Measurements from ENCODE around the gene SUSD3.

Gene SUSD3

DNA sequence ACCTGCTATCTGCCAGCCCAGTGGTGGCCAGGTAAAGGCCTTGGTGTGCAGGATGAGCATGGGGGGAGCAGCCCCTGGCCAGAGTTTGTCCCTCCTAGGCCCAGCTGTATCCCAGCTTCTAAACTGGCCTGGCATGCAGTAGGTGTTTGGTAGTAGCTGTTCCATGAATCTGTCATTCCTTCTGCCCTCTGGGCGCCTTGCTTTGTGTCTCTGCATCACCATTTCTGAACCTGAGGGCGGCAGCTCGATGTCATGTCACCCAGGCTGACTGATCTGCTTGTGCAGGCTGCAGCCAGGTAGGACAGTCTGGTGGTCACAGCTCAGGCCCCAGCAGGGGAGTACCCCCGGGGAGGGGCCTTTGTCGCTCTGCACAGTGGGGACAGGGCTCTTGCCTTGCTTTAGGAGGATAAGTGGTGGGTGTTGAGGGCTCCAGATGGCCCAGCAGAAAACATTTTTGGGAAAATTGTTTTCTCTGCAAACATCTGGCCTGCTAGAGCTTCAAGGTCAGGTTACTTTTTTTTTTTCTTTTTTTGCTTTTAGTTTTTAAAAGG is 4.6 kb upstream of the SUSD3 start:
- no peak for DNase-seq

DNA sequence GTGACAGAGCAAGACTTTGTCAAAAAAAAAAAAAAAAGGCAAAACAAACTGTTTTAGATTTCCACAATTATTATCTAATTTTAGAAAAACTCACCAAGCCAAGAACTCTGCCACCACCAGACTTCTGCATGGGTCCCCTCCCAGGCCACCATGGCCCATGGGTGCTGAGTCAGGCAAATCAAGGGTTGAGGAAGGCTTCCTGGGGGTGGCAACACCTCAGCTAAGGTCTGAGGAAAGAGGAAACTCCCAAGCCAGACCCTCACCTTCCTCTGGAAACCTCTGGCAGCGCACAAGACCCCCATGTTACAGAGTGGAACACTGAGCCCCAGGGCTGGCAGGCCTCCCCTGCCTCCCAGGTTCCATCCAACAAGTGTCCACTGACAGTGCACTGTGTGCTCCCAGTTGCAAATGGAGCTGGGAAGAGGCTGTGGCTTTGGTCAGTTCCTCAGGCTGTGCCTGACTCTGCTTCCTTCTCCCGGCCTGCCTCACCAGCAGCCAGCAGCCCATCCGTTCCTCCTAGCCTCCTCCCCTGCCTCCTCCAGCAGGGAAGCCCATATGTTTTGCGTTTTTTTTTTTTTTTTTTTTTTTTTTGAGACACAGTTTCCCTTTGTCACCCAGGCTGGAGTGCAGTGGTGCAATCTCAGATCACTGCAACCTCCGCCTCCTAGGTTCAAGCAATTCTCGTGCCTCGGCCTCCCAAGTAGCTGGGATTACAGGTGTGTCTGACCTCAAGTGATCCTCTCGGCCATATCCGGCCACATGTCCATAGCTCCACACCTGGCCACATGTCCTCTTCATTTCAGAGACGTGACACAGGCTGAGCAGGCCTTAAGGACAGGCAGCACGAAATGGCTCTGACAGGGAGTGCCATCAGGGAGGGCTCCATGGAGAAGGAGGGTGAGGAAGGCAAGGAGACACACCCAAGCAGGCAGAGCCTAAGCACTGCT is 3.5 kb upstream of the SUSD3 start:
- DNase-seq, result peak; percentile 39

DNA sequence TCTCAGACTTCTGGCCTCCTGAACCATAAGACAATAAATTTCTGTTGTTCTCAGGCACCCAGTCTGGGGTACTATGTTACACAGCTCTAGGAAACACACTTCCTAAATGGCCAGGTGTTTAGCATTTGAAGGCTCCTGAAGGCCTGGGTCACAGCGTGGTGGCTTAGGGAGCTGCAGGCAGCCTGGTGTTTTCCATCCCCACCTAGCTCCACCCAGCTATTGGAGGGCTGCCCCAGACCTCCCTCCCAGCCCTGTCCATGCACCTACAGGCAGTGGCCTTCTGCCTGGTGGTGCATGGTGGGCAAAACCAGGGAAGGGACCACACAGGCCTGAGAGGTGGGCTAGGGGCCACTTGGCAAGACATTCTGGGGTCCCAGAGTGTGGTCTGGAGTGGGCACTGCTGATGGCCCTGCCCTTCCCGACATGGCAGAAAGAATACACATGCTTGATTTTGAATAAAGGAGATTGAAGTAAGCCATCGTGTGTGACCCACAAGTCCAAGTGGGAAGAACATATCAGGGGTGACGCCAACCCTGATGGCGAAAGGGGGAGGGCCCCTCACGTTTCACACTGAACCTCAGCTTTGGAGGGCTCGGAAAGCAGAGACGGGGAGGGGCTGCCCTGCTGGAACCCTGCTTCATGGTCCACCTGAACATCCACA is 1.3 kb upstream of the SUSD3 start:
- DNase-seq, result no peak

DNA sequence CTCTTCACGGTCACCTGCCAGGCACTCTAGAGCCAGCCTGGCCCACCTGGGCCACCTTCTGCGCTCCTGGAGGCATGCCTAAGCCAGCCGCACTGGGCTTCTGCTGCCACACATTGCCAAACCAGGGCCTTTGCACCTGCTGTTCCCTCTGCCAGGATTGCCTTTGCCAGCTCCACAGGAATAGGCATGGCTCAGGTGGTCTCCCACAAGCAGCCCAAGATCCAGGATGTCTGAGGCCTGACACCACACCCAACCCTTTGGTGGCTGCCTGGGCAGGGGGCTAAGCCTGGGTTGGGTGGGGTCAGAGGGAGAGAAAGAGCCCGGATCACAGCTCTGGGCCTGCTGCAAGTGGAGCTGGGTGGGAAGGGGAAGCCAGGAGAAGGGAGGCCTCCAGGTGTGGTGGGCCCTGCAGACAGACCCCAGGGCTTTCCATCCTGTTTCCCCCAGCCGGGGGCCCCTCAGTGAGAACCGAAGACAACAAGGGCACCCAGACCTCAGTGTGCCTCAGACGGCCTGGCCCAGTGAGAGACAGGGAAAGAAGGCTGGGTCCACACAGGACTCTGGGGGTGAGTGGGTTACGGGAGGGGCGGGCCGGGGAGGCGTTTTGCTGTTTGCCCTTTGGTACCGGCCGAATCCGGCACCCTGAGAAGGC is 672 bp upstream of the SUSD3 start:
- DNase-seq, result no peak

DNA sequence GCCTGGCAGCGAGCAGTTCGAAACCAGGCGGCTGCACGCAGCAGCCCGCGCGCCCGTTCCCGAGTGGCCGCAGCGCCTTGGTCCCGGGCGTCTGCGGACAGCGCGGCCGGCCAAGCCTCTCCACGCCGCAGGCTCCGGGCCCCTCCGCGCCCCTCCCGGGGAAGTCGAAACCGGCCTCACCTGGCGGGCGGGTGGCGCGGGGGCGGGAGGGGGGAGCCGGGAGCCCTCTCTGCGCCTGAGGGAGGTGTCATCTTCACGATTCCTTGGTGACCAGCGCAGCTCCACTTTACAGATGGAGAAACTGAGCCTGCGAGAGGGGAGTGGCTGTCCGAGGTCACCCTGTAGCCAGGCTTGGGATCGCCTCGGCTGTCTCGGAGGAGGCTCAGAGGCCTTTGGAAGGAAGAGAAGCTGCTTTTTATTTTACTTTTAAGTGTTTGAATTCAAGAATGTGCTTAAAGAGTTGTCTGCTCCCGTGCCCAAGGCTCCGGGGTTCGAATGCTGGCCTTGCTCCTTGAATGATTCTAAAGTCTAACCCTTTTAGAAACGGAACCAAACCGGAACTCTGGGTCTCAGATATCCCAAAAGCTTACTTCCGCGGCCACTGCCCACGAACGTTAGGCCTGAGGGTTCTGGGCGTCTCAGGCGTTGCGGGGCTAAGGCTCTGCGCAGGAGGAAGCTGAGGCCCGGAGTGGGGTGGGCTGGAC is 662 bp downstream of the SUSD3 start:
- DNase-seq, result no peak

DNA sequence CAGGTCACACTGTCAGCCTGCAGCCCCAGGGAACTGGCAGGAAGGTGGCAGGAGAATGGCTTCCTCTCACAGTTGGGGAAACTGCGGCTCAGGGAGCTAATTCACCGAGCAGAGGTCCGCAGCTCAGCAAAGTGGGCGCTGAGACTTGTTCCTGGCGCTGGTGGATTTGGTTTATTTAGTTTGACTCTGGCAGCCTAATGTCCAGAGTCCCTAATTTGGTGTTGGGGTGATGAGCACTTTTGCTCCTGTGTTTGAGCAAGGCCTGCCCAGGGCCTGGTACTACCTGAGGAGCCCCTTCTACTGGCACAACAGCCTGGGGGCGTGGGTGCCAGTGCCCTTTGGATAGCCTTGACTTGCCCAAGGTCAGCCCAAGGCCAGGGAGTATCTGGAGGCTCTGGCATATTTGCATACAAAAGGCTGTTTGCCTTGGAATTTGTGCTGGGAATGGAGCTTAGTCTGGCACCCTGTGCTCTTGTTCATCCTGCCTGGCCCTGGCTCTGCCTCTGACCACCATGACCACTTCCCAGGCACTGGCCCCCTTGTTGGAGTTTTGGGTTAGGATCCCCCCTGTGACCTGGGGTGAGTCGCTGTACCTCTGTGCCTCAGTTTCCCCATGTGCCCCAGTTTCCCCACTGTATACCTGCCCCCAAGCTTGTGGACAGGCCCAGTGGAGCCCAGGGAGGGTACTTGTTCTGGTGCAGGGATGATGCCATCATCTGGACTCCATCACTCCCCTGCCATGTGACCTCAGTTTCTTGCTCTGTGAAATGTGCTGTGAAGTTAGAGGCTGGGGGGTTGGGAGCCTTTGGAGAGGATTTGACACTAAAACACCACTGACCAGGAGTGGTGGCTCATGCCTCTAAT is 1.4 kb downstream of the SUSD3 start:
- DNase-seq, result no peak

DNA sequence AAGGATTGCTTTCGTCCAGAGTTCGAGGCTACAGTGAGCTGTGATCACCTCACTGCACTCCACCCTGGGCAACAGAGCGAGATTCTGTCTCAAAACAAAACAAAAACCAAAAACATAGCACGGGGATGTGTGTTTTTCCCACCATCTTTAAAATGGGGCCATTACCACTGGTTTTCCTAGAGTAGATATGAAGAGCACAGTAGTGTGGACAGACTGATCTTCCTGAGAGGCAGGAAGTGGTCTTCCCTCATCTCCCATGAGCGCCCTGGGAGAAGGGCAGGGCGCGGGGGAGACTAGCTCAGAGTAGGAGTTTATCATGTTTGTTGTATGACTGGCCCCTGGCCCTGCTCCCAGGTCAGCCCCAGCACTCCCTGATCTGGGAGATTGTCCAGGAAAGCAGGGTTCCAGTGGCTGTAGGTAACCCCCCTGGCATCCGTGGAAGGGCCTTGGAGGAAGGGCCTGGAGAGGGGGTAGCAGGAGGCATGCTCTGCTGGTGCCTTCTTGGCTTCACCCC is 2.3 kb downstream of the SUSD3 start:
- no peak for DNase-seq

DNA sequence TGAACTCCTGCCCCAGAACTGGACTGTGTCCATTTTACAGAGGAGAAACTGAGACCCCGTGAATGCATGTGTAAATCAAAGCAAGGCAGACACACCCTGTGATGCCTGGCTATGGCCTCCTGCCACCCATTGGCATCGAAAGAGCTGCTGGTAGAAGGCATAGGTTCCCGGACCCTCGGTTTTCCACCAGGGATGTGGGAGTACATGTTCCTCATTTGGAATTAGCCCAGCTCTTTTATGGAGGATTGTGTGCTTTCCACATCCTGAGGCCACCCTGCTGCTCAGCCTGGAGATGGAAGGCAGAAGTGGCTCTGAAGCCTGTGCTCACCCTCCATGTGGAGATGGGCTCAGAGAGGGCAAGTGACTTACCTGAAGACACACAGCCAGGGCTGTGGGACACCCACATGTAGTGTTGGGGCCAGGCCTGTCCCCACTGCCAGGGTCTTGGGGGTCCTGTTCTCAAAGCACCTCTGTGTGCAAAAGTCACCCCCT is 2.8 kb downstream of the SUSD3 start:
- no peak for DNase-seq

DNA sequence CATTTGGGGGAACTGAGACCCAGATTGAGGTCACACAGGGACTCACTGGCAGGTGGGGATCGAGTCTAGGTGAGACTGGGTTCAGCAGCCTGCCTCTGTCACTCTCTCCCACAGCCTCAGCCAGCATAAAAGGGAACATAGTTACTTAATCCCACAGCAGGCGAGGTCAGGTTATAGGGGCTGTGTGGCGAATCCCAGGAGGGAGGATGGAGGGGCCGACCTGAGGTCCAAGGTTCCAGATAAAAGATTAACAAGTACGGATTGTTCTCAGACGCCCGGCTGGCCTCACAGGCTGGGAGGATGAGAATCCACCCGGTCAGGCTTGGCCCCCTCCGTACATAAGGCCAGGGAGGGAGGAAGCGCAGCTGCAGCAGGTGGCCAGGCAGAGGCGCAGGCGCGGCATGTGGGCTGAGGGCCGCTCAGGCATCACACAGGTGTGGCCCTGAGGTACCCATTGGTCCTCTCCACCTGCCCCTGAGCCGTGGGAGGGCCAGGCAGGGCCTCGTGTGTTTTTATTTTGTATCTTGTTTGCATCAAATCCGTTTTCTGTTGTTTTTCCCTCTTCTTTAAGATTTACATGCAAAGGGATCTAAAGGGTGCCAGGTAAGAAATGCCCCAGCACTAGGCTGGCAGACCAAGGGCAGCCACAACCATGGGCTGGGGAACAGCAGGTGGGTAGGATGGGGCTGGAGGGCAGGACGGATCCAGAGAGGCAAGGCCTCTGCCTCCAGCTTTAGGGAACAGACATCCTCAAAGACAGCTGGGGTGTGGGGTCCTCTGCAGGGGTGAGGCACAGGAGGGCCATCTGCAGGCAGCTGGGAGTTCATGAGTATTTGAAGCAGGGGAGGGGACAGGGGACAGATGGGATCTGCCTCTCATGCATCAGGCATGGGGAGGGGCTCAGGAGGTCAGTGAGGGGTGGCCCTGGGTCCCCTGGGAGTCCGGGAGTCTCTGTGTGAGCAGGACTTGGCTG is 3.6 kb downstream of the SUSD3 start:
- DNase-seq, result no peak

DNA sequence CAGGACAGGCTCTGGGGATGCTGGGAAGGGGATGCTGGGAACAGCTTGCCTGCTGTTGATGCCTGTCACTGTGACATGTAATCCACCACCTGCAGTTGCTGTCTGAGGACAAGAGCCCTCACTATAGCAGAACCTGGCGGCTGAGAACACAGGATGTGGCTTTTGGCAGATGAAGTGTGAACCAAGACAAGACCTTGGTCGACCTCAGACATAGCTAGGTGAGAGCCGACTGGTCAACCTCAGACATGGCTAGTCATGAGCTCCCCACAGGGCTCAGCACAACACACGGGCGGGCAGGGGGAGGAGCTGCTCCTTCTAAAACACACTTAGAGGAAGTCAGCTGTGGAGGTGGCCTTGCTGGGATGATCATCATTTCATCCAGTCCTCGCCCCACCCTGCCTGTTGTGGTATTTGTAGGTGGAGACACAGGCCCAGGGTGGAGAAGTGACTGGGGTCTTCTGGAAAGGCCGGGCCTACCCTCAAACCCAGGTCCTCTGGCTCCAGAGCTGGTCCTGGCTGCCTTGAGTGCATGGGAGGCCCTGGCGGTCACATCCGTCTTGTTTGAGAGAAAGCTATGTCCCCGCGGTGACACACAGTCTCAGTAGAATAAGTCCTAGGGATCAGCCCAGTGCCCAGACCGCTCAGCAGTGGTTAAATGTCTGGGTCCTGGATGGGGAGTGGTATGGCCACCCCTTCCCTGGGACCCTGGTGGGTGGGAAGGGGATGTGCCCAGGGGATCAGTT is 6.1 kb downstream of the SUSD3 start:
- DNase-seq, result no peak

DNA sequence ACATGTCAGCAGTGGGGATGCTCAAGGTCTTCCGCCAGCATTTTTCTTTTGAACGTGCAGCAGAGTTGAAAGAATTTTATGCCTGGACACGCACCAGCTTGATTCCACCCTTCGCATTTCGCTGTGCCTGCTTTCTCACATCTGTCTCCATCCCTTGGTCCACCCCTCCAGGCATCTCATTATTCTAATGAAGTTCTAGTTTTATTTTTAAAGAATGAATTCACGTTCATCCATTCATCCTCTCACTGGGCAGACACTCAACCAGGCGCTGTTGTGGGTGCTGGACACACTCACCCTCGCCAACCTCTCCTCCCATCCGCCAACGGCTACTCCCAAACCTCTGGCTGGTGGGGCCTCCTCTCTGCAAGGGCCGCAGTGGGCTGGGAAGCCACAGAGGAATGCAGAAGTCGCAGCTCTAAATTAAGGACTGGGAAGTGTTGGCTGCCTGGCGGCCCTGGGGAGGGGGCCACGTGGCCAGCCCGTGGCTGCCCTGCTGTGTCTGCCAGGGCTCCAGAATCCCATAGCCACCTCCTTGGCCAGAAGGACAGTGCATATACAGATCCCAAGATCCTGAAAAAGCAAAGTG is 6.7 kb downstream of the SUSD3 start:
- DNase-seq, result no peak

DNA sequence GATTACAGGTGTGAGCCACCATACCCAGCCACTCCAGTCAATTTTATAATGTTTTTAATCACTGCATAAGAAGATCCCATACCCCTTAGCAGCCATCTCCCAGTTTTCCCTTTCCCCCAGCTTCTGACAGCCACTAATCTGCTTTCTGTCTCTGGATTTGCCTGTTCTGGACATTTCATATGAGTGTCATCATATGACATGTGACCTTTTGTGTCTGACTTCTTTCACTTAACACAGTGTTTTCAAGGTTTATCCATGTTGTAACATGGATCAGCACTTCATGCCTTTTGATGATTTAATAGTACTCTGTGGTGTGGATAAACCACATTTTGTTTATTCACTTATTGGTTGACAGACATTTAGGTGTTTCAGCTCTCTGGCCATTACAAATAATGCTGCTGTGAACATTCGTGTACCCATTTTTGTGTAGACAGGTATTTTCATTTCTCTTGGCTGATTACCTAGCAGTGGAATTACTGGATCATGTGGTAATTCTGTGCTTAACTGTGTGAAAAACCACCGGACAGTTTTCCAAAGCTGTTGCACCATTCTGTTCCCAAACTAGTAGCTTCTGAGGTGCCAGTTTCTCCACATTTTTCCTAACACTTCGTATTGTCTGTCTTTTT is 8.6 kb downstream of the SUSD3 start:
- no peak for DNase-seq

DNA sequence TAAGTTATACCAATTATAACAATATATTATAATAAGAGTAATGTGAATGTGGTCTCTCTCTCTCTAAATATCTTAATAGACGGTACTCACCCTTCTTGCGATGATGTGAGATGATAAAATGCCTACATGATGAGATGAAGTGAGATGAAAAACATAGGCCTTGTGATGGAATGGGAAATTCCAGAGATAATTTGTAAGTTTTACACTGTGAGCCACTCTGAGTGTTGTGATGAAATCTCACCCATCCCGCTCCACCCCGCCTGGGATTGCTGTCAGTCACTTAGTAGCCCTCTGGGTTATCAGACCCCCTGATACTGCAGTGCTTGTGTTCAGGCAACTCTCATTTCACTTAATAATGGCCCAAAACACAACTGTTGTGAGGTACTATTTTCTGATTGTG is 10.5 kb downstream of the SUSD3 start:
- DNase-seq, result no peak

DNA sequence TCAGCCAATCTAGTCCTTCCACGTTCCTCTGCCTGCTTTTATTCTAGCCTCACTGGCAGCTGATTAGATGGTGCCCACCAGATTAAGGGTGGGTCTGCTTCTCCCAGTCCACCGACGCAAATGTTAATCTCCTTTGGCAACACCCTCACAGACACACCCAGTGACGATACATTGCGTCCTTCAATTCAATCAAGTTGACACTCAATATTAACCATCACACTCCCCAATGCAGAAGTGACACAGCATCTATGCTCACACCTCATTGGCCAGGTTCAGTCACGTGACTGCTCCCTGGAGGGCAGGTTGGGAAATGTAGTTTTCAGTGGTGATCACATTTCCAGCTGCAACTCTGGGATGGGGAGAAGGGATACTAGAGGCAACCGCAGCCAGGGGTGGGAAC is 13.0 kb downstream of the SUSD3 start:
- DNase-seq, result no peak

DNA sequence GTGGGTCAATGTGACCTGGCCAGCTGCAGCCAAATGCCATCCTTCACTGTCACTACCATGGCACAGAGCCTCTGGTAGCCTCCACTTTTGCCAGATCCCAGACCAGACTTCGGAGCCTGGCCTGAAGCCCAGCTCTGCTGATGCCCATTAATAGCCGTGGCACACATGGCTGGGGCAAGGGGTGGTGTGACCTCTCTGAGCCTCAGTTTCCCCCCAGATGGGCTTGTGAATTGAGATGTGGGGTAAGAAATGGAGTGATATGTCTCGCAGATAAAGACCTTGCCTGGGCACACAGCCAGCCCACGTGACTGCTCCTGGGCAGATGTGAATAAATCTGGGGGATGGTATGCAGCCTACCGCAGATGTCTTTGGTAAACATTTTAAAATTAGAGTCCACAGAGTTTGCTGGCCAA is 13.9 kb downstream of the SUSD3 start:
- no peak for DNase-seq

DNA sequence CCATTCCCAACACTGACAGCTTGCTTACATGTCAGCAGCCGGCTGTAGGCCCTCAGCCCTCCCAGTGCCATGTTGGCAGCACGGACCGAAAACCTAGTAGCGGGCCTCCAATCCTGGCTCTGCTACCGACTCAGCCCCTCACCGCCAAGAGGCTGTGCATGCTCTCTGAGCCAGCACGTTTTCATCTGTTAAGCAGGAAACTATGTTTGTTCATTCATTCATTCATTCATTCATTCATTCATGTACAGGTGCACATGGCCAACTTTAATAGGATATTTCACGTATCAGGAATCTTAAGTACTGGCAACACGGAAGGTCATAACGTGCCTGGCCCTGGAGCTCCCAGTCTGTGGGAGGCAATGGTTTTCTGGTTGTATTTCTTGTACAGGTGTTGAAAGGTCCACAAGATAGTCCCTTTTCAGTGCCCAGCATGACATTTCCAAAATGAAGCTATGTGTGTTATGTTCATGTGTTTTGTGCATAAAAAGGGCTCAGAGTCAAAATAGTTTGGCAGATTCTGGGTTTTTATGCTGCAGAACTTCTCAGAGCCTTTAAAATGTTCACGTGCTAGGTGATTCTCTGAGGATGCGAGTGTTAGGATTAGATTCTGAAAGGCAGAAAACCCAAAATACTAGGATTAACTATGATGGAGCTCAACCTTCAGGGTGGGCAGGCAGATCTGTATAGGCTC is 17.7 kb downstream of the SUSD3 start:
- no peak for DNase-seq

DNA sequence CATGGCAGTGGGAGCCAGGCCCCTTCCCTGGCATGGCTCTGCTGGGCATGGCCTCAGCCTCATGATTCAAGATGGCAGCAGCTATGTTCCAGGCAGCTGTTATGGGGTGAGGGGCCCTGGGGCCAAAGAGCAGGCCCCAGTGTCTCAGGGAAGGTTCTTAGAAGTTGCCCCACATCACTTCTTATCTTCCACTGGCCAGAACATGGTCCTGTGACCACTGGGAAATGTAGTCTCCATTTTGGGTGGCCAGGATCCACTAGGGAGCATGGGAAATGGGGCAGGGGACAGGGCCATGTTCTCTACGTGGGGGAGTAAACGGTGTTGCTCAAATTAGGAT is 18.3 kb downstream of the SUSD3 start:
- DNase-seq, result no peak

DNA sequence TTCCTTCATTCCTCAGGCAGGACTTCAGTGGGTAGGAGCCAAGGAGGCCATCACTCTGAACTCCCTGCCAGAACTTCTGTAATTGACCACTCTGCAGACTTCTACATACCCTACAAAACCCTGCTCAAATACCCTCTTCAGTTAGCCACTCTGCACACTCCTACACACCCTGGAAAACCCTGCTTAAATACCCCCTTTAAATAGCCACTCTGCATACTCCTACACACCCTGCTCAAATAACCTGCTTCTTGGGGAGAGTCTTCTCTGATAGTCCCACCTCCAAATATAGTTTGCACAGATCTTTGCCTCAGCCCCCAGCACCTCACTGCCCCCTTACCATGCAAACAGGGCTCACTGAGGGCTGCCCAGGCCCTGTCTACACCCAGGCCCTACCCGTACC is 18.9 kb downstream of the SUSD3 start:
- DNase-seq, result no peak

Measured in right forelimb (tissue), 1 donor.